K562 (cell line): ENCODE measurements around the gene THOC1. TPM values are rescaled to one million over a fixed set of nuclear protein-coding genes. Genes with fewer than 3 reads are reported as not detected.

Experiments
- ATAC-seq: fragments of 200-7000 bp; cut with Tn5 transposase; 3 replicates; pipeline ENCODE4 v1.9.1; 2020; ENCODE audit warnings: moderate library complexity
- BruUV-seq: library from RNA; stranded (reverse); fragments of 400-500 nt; replicated peaks from 2 replicates; lab custom pipeline; 2021; lab: Mats Ljungman, UMichigan
- CTCF ChIA-PET: fragments of 300-600 bp; formaldehyde crosslinking; extraction: SDS; loops from one replicate; lab custom pipeline; 2021; ENCODE audit warnings: low intra/inter-chr PET ratio; lab: Yijun Ruan, JAX
- POLR2A ChIA-PET: fragments of 300-600, 350-650 bp; sonication (Branson Sonifier 250); formaldehyde crosslinking; extraction: SDS; loops from one replicate; lab custom pipeline; 2021; ENCODE audit warnings: antibody characterized with exemption, inconsistent platforms; lab: Yijun Ruan, JAX
- DNase-seq, 4 experiments: peaks; one replicate each; pipeline versions ENCODE4 v3.0.0 to v3.0.0-alpha.2; 2011 to 2018; ENCODE audit warnings: low spot score in 3 of 4, mixed read lengths in 3 of 4; ENCODE audit errors: extremely low read depth in 1 of 4
- FAIRE-seq: peaks from 2 replicates; lab custom pipeline; 2011; peaks lifted over from hg19 to GRCh38; lab: Jason Lieb, UNC
- H2AFZ ChIP-seq: 2 replicates; pipeline ENCODE4 v1.6.0; 2011; ENCODE audit warnings: low read depth, low read length, control low read depth, inconsistent platforms
- H3K27ac ChIP-seq: fragments of 200-600 bp; 3 replicates; pipeline ENCODE4 v1.8.0; 2011; ENCODE audit warnings: low read depth, mild to moderate bottlenecking, control low read depth, inconsistent platforms, low read length, moderate library complexity, mixed read lengths; ENCODE audit errors: extremely low read depth
- H3K27me3 ChIP-seq, 2 experiments: fragments of 300-600 bp in 1 of 2; 2 replicates in 1 of 2; 3 replicates in 1 of 2; pipeline versions ENCODE4 v1.6.0 to v1.8.0; 2011; ENCODE audit warnings: inconsistent platforms in 2 of 2, low read length in 2 of 2, mild to moderate bottlenecking in 1 of 2, mixed read lengths in 1 of 2, moderate library complexity in 1 of 2; ENCODE audit not compliant: control insufficient read depth in 2 of 2, insufficient read depth in 2 of 2
- H3K36me3 ChIP-seq: fragments of 300-600 bp; 3 replicates; pipeline ENCODE4 v1.8.0; 2011; ENCODE audit warnings: mild to moderate bottlenecking, low read length, inconsistent platforms; ENCODE audit not compliant: control insufficient read depth, insufficient read depth
- H3K4me1 ChIP-seq, 2 experiments: fragments of 200-600 bp in 1 of 2; replicated peaks in 1 of 2; 2 replicates in 1 of 2; 3 replicates in 1 of 2; pipeline versions ENCODE4 v1.5.1 to v1.8.0; 2011; ENCODE audit warnings: inconsistent platforms in 2 of 2, low read length in 2 of 2, mild to moderate bottlenecking in 1 of 2, mixed read lengths in 1 of 2, moderate library complexity in 1 of 2; ENCODE audit not compliant: control insufficient read depth in 2 of 2, insufficient read depth in 2 of 2
- H3K4me2 ChIP-seq: 2 replicates; pipeline ENCODE4 v1.6.1; 2011; ENCODE audit warnings: low read length, control low read depth, inconsistent platforms, mixed read lengths; ENCODE audit not compliant: insufficient read depth
- H3K4me3 ChIP-seq: fragments of 200-600 bp; sonication (generic), shearing (Covaris generic); 2 replicates; pipeline ENCODE4 v1.5.1; 2016; ENCODE audit warnings: control low read depth, inconsistent platforms
- H3K79me2 ChIP-seq: fragments of 200-600 bp; 3 replicates; pipeline ENCODE4 v1.8.0; 2011; ENCODE audit warnings: low read length, inconsistent platforms; ENCODE audit not compliant: control insufficient read depth, insufficient read depth
- H3K9ac ChIP-seq, 2 experiments: 2 replicates each; pipeline versions ENCODE4 v1.6.0 to v1.6.1; 2011; ENCODE audit warnings: low read depth in 2 of 2, low read length in 2 of 2, control low read depth in 1 of 2, inconsistent platforms in 1 of 2, mild to moderate bottlenecking in 1 of 2, mixed read lengths in 1 of 2; ENCODE audit not compliant: insufficient read depth in 1 of 2
- H3K9me1 ChIP-seq: one replicate; pipeline ENCODE4 v1.6.0; 2011; ENCODE audit warnings: inconsistent platforms, mild to moderate bottlenecking, low read length, moderate library complexity; ENCODE audit not compliant: control insufficient read depth, insufficient read depth
- H3K9me3 ChIP-seq: replicated peaks from 2 replicates; pipeline ENCODE4 v1.5.1; 2011; ENCODE audit warnings: low read depth, low read length, inconsistent platforms; ENCODE audit not compliant: control insufficient read depth, insufficient read depth
- H4K20me1 ChIP-seq: replicated peaks from 2 replicates; pipeline ENCODE4 v1.6.1; 2011; ENCODE audit warnings: low read length, inconsistent platforms, mixed read lengths; ENCODE audit not compliant: control insufficient read depth, insufficient read depth
- CBFA2T2 ChIP-seq: fragments of 450-650 bp; conservative IDR thresholded peaks from 2 replicates; pipeline ENCODE4 v1.6.1; 2017; ENCODE audit warnings: mild to moderate bottlenecking
- PKNOX1 ChIP-seq: fragments of 450-650 bp; IDR thresholded peaks from 2 replicates; pipeline ENCODE4 v1.6.1; 2016
- RAD51 ChIP-seq: fragments of 450-650 bp; IDR thresholded peaks from 2 replicates; pipeline ENCODE4 v1.7.1; 2016; ENCODE audit warnings: low read depth, mild to moderate bottlenecking, borderline replicate concordance
- TSC22D4 ChIP-seq: fragments of 450-650 bp; IDR thresholded peaks from 2 replicates; pipeline ENCODE4 v1.6.1; 2016; ENCODE audit warnings: missing genetic modification characterization, missing biosample characterization, control low read depth
- WGBS: fragments of 100-300 bp; shearing (Covaris generic); methylation state at CpG from one replicate; pipeline ENCODE4 v1.1.6; 2016; ENCODE audit warnings: low coverage, mixed read lengths; ENCODE audit not compliant: insufficient coverage; ENCODE audit errors: missing lambda C conversion rate; 5-methylcytosine and 5-hydroxymethylcytosine counted together
- in situ Hi-C: fragments of 300-500 bp; cut with MboI; formaldehyde crosslinking; loops from 4 replicates; pipeline ENCODE4 v1.15.0; 2018; ENCODE audit warnings: inconsistent platforms, mixed read lengths
- intact Hi-C: fragments of 100-400 bp; cut with micrococcal nuclease; formaldehyde crosslinking; loops from 2 replicates; pipeline ENCODE4 v1.14.2; 2022
- polyA plus RNA-seq, 8 experiments: library from polyadenylated mRNA; depleted of rRNA in 4 of 8; stranded (reverse) in 5 of 8; unstranded in 3 of 8; fragments of >200 nt; fragmentation: Nextera tagmentation in 2 of 8; fragmentation: Illumina TruSeq in 1 of 8; extraction: Ambion mirVana in 2 of 8; extraction: Trizol in 1 of 8; gene quantifications; 2 replicates each; pipeline versions ENCODE4 v1.2.1 to v1.2.3, GENCODE V29; 2011 to 2014; ENCODE audit warnings: inconsistent platforms in 1 of 8, missing spikeins in 1 of 8
- total RNA-seq, 7 experiments: library from RNA; depleted of rRNA in 6 of 7; stranded (reverse); fragments of >200 nt in 6 of 7; fragmentation: Illumina TruSeq in 2 of 7; extraction: Trizol in 2 of 7; gene quantifications; 2 replicates each; pipeline versions ENCODE4 v1.2.1 to v1.2.3, GENCODE V29; 2011 to 2021; ENCODE audit warnings: low replicate concordance in 1 of 7
- TF ChIP-seq, protein P1 (sequence below): fragments of 450-650 bp; formaldehyde crosslinking; IDR thresholded peaks from 2 replicates; pipeline ENCODE4 v1.4.0; 2022; ENCODE audit warnings: missing genetic modification characterization

THOC1 gene
- total and polyA plus RNA-seq, 9 of the 15 experiments (the other 6 are each of a cell fraction or from before 2014, with no cell fraction given) = 71.1 to 143 (median 107) TPM

- 0 out of 2 replicates have a peak, but pooled peaks have one; percentile 11 for TF ChIP-seq TSC22D4 (tag)
- no peak for TF ChIP-seq RAD51
- TF ChIP-seq CBFA2T2 = no peak
- TF ChIP-seq, protein P1, sequence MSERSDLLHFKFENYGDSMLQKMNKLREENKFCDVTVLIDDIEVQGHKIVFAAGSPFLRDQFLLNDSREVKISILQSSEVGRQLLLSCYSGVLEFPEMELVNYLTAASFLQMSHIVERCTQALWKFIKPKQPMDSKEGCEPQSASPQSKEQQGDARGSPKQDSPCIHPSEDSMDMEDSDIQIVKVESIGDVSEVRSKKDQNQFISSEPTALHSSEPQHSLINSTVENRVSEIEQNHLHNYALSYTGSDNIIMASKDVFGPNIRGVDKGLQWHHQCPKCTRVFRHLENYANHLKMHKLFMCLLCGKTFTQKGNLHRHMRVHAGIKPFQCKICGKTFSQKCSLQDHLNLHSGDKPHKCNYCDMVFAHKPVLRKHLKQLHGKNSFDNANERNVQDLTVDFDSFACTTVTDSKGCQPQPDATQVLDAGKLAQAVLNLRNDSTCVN (CRISPR knock-in tag) = no peak
- peak; percentile 71; the same call in 1 of the 2 replicates for TF ChIP-seq PKNOX1
- H3K27ac ChIP-seq = no peak overlapping the region
- no peaks in the 10 kb centered on the region for H3K36me3 ChIP-seq
- ChIA-PET POLR2A (interaction anchor here (0.6 to 2.5 kb wide), 3 partner anchors 20 to 407 kb away, joined by 3 to 8 read pairs (median 3); no protein-coding TSS in a partner anchor), CTCF (no interaction called here)
- intact Hi-C loops = no loop called here
- no peak for ATAC-seq
- no peak for FAIRE-seq
- no peaks in the 10 kb centered on the region for H3K9me3 ChIP-seq
- no peak overlapping the region; a peak in 1 of 4 replicates for H3K9ac ChIP-seq
- no peaks in the 10 kb centered on the region for H3K27me3 ChIP-seq
- WGBS = 45% methylated on average over 2 of the region's 2 CpGs
- no peaks in the 10 kb centered on the region for H3K9me1 ChIP-seq
- no peak overlapping the region for H3K4me2 ChIP-seq
- no peaks in the 10 kb centered on the region for H4K20me1 ChIP-seq
- peaks cover 12 to 28% of the 10 kb centered on the region in 2 experiments for H3K4me1 ChIP-seq
- no peak overlapping the region for H3K4me3 ChIP-seq
- in situ Hi-C loops = no loop called here
- H2AFZ ChIP-seq = no peak overlapping the region
- BruUV-seq = no TSS peak
- H3K79me2 ChIP-seq = peaks cover 14% of the 10 kb centered on the region
- no peak for DNase-seq
These were observed 4.8 kb upstream of the THOC1 start for GRCh38 chr18:272650-273049.
